DMS153 treated with DMSO at 0.1 percent for 48 hours (cell line): ENCODE data around the gene ARHGAP24.
"Not testable (repeated sequence)": the region's sequence is repeated elsewhere in the genome, so short reads cannot be mapped to it uniquely, and the experiment has no call there.

Experiments
- DNase-seq: peaks from one replicate; lab custom pipeline; 2025; ENCODE audit not compliant: unreplicated experiment; lab: John Stamatoyannopoulos, UW

The ARHGAP24 gene

DNA sequence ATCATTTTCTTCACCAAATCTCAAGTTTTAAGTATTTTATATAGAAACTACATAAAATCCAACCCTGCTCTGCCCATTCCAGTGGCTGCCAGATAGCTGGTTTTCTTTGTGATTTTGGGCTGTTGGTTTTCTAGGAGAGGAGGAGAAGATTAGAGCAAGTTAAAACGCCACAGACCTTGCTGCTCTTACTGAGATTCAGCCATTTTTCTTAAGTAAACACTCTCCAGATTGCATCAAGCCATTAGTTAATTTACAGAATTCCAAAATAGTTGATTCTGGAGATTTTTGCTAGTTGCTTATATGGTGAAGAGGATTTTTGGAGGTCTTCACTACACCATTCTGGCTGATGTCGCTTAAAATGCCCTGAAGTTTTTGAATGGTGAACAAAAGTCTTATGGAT, 518.7 kb downstream of the ARHGAP24 start:
- DNase-seq = no peak

DNA sequence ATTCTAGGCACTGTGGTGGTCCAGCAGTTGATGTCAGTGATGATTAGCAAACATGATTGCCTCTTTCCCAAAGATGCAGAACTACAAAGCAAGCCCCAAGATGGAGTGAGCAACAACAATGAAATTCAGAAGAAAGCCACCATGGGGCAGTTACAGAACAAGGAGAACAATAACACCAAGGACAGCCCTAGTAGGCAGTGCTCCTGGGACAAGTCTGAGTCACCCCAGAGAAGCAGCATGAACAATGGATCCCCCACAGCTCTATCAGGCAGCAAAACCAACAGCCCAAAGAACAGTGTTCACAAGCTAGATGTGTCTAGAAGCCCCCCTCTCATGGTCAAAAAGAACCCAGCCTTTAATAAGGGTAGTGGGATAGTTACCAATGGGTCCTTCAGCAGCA, 519.6 kb downstream of the ARHGAP24 start:
- no peak for DNase-seq

DNA sequence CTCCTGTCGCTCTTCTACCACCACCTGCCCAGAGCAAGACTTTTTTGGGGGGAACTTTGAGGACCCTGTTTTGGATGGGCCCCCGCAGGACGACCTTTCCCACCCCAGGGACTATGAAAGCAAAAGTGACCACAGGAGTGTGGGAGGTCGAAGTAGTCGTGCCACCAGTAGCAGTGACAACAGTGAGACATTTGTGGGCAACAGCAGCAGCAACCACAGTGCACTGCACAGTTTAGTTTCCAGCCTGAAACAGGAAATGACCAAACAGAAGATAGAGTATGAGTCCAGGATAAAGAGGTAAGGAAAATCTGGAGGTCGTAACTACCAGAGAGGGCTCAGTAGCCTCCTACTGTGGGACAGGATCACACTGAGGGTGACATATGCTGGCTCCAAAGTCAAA, 520.4 kb downstream of the ARHGAP24 start:
- DNase-seq = no peak

DNA sequence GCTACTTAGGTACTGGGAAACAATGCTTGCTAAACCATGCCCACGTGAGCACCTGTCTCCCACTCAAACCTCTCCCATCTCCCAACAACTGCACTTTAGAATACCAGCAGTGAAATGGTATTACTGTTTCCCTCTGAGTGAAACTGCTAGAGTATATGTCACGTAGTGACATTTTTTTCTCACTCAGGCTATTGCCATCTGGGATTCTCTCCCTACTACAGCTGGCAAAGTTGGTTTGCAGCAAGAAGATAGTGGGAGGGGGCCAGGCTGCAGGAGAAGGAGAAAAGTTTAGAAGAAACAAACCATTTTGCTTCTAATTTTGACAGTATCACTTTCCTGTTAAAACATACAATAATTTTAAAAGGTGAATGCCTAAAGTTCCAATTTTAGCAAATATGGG, 526.6 kb downstream of the ARHGAP24 start:
- no peak for DNase-seq

DNA sequence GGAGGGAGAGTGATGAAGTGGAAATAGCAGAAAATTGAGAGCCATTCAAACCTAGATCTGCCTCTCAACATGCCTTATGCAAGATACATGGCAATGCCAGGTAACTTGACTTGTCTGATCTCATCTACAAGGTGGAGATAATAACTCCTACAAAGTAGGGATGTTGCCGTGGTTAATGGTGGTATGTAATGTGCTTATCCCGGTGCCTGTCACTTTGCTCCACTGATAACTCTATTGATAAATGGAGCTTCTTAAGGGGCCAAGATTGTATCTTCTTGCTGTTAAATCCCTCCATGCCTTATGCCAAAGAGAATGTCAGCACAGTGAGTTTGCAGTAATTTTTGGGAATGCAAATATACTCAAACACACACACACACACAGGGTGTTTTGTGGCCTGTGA, 529.1 kb downstream of the ARHGAP24 start:
- DNase-seq = no peak

DNA sequence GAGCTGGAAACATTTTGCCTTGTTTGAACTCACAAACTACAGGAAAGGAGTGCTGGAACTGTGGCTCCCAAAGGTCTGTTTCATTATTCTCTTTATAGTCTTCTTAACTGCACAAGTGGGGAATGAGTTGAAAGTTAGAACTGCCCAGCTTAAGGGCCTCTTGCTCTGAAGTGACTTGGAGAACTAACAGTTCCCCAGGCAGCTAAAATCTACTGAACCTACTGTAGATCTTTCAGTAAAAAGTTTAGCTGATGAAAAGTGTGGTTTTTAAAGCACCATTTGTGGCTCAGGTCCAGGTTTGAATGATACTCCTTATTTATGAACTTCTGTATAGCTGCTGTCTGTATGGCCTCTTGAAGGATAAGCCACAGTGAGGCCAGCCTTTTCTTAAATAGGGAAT, 531.1 kb downstream of the ARHGAP24 start:
- DNase-seq = no peak

DNA sequence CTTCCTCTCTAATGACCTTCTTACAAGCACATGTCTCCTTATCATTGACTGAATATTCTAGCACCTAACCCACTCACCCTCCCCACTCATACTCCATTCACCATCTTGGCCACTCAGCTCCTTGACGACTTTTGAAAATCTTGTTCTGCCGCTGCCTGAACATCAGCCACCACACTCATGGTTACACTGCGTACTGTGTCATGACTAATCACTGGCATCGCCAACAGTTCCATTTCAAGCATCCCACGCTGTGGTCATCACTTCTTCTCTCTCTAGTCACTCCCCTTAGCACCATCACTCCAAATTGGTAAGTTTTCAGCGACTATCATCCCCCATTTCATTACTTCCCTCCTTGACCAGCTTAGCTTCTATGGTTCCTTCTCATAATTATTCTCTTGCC, 532.1 kb downstream of the ARHGAP24 start:
- no peak for DNase-seq

DNA sequence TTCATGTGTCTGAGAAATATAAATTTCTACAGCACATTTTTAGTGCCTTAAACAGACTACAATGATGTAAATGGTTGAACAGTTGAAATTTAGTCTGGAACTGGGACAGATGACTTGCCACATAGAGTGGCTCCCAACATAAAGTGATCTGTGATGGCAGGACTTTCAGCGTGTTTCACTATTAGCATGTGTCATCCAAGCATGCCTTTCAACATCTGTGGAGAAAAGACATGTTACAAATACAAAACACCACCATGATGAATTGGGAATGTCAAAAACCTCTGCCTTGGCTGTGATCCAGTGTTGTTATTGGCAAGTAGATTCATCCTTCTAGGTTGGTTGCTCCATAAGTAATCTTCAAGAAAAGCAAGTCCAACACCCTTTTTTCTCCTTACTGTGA, 536.2 kb downstream of the ARHGAP24 start:
- DNase-seq = no peak

DNA sequence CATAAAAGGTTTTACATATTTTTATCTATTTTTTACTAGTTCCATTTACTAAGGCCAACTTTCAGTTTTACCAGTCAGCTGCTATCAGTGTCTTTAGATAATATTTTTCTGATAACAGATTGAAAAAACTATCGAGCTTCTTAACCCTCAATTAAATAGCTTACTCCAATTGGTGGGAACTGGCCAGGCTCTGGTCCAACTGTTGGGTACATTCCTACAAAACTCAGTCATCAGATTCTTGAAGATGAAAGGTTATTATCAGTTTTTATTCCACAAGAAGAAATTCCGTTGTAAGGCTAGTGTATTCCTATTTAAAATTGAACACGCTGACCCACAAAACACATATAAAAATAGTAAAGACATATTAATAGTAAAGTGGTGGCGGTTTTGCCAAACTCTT, 538.7 kb downstream of the ARHGAP24 start:
- no peak for DNase-seq

DNA sequence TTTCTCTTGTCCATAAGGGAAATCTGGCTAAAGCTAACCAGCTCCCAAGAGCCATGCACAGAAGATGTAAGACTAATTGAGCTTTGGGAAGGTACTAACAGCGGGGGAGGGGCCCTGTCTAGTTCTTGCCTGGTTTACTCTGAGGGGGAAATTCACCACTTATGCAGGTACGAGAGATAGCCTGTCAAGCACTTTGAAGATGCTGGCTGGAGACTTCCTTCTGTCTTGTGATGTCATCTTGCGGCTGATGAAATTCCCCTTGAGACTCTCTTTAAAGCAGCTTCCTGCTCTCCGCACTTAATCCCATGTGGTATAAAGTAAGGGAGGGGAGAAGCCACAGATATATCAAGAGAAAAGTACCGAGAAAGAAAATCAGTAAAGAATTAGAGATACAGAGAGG, 539.6 kb downstream of the ARHGAP24 start:
- no peak for DNase-seq

DNA sequence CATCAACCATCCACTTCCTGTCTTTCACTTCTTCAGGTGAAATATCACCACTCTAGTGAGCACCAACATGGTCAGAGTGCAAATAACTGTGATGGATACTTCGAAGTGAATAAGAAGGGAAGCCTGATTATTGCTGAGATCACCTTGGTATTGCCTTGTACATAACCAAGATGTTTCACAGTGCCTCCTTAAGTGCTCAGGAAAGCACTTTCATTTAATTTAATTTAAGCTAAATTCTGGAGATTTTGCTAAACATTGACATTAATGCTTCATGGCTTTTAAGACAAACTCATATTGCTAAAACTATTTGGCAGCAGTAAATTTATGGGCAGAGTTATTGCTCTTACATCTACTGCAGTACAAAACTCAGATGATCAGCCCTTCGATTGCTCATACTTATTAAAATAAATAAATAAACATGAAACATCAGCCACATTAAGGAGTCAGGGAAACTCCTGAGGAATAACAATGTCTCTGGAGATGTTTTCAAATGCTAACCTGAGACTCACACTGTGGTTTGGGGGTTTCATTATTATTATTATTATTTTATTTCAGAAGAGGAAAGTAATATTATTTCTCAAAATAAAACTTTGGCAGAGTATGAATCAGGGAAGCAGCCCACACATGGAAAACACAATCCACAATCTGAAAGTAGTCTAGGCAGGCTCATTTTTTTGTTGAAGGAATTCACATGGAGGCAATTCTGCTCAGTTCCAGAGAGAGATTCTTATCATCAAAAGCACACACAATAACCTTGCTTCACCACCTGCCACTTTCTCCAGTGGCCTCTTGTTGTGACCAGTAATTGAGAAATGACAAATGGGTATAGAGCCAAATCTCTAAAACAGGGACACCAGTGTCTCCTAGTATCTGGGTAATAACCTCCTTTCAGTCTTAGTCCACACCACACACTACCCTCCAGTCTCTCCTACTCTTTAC, 540.7 kb downstream of the ARHGAP24 start:
- DNase-seq = no peak

DNA sequence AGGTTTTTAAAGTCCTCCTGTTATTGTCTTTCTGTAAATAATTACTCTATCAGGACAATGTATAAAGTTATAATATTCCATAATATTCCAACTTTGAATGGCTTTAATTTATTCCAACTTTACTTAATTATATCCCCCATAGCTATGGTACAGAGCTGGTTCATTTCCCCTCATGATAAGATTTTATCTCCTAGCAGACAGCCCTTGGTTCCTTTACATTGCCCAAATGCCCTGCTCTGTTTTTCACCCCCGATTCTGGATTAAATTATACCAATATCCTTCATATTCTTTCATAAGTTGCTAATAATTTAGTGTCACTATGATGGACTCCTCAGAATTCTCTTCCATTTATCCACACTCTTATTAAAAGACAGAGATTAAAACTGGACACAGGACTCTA, 544.4 kb downstream of the ARHGAP24 start:
- DNase-seq = no peak

DNA sequence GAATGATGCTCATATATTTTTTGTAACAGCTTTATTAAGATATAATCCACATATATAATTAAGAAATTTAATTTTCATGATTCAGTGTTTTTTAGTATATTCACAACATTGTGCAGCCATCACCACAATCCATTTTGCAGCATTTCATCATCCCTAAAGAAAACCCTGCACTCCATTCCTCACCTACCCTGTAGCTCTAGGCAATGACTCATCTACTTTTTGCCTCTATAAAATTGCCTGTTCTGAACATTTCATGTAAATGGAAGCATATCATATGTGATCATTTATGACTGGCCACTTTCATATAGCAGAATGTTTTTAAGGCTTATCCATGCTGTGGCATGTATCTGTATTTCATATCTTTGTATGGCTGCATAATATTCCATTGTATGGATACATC, 545.0 kb downstream of the ARHGAP24 start:
- DNase-seq = no peak

DNA sequence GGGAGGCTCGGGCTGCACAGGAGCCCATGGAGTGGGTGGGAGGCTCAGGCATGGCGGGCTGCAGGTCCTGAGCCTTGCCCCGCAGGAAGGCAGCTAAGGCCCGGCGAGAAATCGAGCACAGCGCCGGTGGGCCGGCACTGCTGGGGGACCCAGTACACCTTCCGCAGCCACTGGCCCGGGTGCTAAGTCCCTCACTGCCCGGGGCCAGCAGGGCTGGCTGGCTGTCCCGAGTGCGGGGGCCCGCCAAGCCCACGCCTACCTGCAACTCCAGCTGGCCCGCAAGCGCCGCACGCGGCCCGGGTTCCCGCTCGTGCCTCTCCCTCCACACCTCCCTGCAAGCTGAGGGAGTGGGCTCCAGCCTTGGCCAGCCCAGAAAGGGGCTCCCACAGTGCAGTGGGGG, 546.7 kb downstream of the ARHGAP24 start:
- not testable (repeated sequence) for DNase-seq

DNA sequence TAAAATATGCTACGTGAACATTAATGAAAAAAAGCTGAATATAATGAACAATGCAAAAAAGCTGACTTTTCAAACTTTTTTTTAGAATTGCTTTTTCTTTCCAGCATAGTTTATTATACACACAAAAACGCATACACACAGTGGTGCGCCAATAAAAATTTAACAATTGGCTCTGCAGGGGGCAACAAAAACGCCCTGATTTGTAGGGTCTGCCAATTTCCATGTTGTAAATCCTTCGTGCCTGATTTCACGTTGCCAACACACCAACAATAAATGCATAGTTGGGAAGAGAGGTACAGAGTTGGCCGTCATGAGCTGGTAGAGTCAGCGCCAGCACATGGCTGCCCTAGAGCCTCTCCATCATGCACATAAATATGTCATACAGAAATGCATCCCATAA, 551.8 kb downstream of the ARHGAP24 start:
- DNase-seq = no peak

DNA sequence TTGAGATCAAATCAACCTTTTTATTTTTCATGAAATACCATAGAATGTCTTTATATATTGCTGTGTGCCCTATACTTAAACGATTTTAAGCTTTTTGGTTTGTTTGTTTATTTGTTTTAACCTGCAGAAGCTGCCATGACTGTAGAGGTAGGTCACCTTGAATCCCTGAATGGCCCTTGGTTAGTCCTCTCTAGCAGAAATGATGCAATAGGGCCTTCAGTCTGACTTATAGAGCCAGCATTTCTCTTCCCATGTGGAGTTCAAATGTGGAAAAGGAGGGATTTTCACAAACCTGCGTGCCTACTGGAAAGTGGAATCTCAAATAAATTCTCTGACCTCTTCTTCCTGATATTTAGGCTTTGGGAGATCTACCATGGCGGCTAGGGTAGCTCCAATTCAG, 557.0 kb downstream of the ARHGAP24 start:
- DNase-seq = no peak

DNA sequence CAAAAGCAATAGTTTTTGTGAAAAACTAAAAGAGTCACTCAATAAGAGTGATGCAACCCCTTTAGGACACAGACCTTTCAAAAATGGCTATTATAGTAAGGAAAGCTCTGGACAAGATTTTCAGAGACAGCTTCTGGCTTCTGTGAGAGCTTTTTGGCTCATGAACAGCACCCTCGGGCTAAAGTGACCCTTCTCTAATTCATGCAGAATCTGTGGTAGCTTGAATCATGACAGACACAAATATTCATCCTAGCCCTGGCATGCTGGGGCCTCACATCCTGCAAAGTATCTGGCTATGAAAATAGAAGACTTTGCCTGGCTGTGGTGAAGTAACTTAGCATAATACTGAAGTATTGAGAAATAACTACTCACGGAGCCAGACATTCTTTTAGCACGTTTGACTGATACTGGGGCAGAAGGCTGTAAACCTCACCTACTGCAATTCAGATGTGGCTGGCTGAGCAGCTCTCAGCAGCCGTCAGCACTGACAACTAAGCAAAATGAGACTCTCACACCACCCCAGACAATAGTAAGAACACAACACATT, 557.6 kb downstream of the ARHGAP24 start:
- no peak for DNase-seq

DNA sequence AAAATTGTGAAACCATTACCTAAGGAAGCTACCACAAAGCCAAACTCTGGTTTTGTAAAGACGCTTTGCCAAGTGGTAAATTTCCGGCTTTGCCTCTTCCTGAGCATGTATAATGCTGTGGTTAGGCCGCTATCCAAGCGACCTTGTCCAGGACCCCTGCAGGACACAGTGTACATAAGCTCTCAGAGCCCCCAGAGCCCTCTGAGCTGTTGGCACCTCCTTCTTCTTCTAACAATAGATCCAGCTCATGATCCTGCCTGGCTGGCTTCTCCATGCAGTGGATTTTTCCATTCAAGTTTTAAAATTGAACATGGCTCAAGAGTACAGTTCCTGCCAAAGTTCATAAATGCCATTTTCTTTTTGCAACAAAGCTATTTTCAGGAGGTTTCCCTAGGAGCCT, 558.2 kb downstream of the ARHGAP24 start:
- DNase-seq = no peak

DNA sequence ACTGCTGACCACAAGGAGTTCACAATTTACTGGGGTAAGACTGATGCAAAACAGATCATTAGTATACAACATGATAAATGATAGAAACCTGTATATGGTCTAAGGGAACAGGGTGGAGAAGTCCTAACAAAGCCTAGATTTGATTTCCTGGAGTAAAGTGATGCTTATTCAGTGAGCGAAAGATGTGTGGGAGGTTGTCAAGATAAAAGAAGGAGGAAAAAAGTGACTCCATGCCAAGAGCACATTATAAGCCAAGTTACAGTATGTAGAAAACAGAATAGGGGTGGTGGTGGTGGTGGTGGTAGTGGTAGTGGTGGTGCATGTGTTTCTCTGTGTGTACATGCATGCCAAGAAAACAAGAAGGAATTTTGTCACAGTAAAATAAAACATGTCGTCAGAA, 559.7 kb downstream of the ARHGAP24 start:
- no peak for DNase-seq

DNA sequence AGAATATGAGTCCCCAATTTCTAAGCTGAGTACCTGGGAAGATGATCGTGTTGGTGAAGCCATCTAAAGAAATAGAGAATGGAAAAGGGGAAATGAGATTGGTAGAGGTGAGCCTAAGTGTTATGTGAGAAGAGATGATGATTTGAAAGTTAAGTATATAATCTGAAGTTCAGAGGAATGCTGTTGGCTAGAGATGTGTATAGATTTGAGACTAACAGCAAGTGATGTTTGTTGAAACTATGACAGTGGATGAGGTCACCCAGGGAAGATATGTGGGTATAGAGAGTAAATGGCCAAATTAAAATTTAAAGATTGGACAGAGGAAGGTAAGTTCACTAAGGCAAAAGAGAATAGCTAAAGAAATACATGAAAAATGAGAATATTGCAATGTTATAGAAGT, 560.7 kb downstream of the ARHGAP24 start:
- DNase-seq = no peak

DNA sequence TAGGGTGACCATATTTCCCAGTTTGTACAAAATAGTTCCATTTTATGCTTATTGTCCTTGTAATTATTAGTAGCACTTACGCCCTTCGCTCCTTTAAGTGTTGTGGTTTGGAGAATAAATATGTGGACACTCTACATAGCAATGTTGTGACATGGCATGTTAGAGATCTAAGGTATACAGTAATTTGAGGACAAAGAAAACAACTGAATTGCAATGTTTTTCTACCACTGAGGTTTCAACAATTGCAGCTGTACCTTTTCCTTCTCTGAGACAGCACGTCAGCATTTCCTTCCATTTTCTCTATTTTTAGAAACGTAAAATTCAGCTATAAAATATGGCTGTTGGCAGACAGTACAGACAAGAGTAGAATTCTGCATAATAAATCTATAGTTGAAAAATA, 561.8 kb downstream of the ARHGAP24 start:
- DNase-seq = no peak

DNA sequence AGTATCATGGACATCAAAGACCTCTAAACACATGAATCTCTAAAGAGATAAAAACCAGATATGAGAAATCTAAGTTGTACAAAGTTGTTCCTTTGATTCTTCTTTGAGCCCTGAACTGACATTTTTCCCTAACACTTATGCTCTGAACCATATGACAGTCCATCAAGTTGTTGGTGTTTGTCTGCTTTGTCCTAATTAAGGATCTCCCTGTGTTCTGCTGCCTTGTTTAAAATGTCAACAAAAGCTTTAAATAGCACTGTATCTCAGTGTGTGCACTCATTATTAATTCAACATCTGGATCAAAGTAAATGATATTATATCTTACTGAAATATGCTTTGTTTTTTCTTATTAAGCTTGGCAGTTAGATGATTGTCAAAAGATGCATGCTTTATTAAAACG, 563.1 kb downstream of the ARHGAP24 start:
- no peak for DNase-seq
